Esophagus squamous epithelium (tissue), 5 donors: ENCODE data around the gene ZNF597. TPM values are rescaled to one million over a fixed set of nuclear protein-coding genes. Genes with fewer than 3 reads are reported as not detected.
A peak's percentile ranks its signal among the peaks of the same experiment; 100 is the strongest.

Experiments
- DNase-seq: peaks from one replicate; lab custom pipeline; 2025; lab: John Stamatoyannopoulos, UW
- H3K27ac ChIP-seq, 4 donors: fragments of 200-600 bp; sonication (generic); one replicate each; pipeline ENCODE4 v1.5.1; 2016 to 2019; ENCODE audit warnings: mild to moderate bottlenecking in 1 of 4
- H3K27me3 ChIP-seq, 4 donors: fragments of 200-600 bp; sonication (generic); 1 replicate in 3 of 4; 2 replicates in 1 of 4; pipeline versions ENCODE4 v1.5.1 to v1.6.0; 2017 to 2021; ENCODE audit warnings: antibody characterized with exemption in 1 of 4
- H3K36me3 ChIP-seq, 3 donors: fragments of 200-600 bp; sonication (generic); one replicate each; pipeline ENCODE4 v1.5.1; 2016 to 2019
- H3K4me1 ChIP-seq, 3 donors: fragments of 200-600 bp; sonication (generic); one replicate each; pipeline ENCODE4 v1.5.1; 2017 to 2019
- H3K4me3 ChIP-seq, 4 donors: fragments of 200-600 bp; sonication (generic); 1 replicate in 3 of 4; 2 replicates in 1 of 4; pipeline ENCODE4 v1.5.1; 2016 to 2019; ENCODE audit warnings: mild to moderate bottlenecking in 2 of 4, moderate library complexity in 1 of 4
- H3K9me3 ChIP-seq, 3 donors: fragments of 200-600 bp; sonication (generic); one replicate each; pipeline ENCODE4 v1.5.1; 2016 to 2019
- CTCF ChIP-seq, 6 experiments: fragments of 450-650 bp in 4 of 6; fragments of 200-600 bp in 2 of 6; sonication (generic) in 2 of 6; IDR thresholded peaks; one replicate each; pipeline ENCODE4 v1.5.1; 2016 to 2019; ENCODE audit warnings: antibody characterized with exemption in 6 of 6, mild to moderate bottlenecking in 4 of 6, moderate library complexity in 4 of 6
- POLR2A ChIP-seq, 4 donors: fragments of 450-650 bp; IDR thresholded peaks; one replicate each; pipeline ENCODE4 v1.6.1; 2017; ENCODE audit warnings: antibody characterized with exemption in 4 of 4, mild to moderate bottlenecking in 4 of 4, moderate library complexity in 3 of 4
- WGBS, 2 donors: methylation state at CpG; one replicate each; pipeline ENCODE4 v1.1.5; 2018; 5-methylcytosine and 5-hydroxymethylcytosine counted together
- intact Hi-C: fragments of 100-400 bp; cut with DNase I; formaldehyde crosslinking; loops from one replicate; pipeline ENCODE4 v1.15.0; 2022
- total RNA-seq, 4 donors: library from RNA; depleted of rRNA; stranded (reverse); fragments of >200 nt; gene quantifications; one replicate each; pipeline ENCODE4 v1.1.0, GENCODE V29; 2016
- donor health status: DM: yes; HTN: yes; CAD: no.

ZNF597 gene
- total RNA-seq, 4 donors from 2014 or later: 0.68 to 2.1 (median 1.0) TPM

DNA sequence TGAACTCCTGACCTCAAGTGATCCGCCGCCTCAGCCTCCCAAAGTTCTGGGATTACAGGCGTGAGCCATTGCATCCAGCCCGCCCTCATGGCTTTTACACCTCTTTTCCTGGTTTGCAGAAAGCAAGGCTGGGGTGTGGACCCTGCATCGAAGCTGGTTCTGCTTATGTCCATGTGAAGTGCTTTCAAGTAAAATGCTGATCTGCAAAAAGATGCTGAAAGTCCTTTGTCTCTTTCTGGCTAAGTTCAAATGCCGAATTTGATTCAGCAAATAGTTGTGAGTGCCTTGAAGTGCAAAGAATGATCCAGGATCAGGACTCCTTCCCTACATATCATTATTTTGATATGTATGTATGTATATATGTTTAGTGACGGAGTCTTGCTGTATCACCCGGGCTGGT, 17.3 kb upstream of the ZNF597 start:
- no peak for DNase-seq
- no peaks in the 10 kb centered on the region for H3K27me3 ChIP-seq
- H3K27ac ChIP-seq: peak overlapping the region in 1 of 4 donors; percentile 92
- H3K36me3 ChIP-seq: peaks cover 0 to 4% (median 0%) of the 10 kb centered on the region in 3 donors
- no peaks in the 10 kb centered on the region for H3K9me3 ChIP-seq
- WGBS, 2 donors: 80 to 82% methylated on average over 5 to 8 of the region's 8 CpGs
- no peak overlapping the region for H3K4me3 ChIP-seq
- peaks cover 36 to 72% (median 48%) of the 10 kb centered on the region in 3 donors for H3K4me1 ChIP-seq
- TF ChIP-seq POLR2A (IDR thresholded peaks at IDR 0.05): no peak
- no peak for TF ChIP-seq CTCF (IDR thresholded peaks at IDR 0.05)
- intact Hi-C loops: no loop called here

- no peak for DNase-seq
- Histone ChIP-seq H3K9me3 (no peaks in the 10 kb centered on the region), H3K27ac (peak overlapping the region in 1 of 4 donors; percentile 92), H3K27me3 (no peaks in the 10 kb centered on the region), H3K4me1 (peaks cover 36 to 74% (median 48%) of the 10 kb centered on the region in 3 donors), H3K4me3 (peak overlapping the region in 1 of 4 donors; percentile 59), H3K36me3 (no peaks in the 10 kb centered on the region)
- TF ChIP-seq CTCF (IDR thresholded peaks at IDR 0.05) (no peak), POLR2A (IDR thresholded peaks at IDR 0.05) (no peak)
- WGBS, 2 donors: 83 to 89% methylated on average over 7 of the region's 7 CpGs
- intact Hi-C loops: no loop called here
Measured at GRCh38 chr16:3460121-3460520, 16.8 kb upstream of the ZNF597 start.

GRCh38 chr16:3459401-3460090, 16.2 kb upstream of the ZNF597 start:
- intact Hi-C loops: no loop called here
- Histone ChIP-seq H3K27ac (peak overlapping the region in 3 of 4 donors; percentile 92 to 98 (median 97)), H3K9me3 (no peaks in the 10 kb centered on the region), H3K4me3 (peak overlapping the region in 3 of 4 donors; percentile 59 to 91 (median 78)), H3K36me3 (no peaks in the 10 kb centered on the region), H3K4me1 (peaks cover 36 to 72% (median 48%) of the 10 kb centered on the region in 3 donors), H3K27me3 (no peaks in the 10 kb centered on the region)
- WGBS, 2 donors: 37 to 52% methylated on average over 9 of the region's 9 CpGs
- TF ChIP-seq POLR2A (IDR thresholded peaks at IDR 0.05): no peak
- no peak for TF ChIP-seq CTCF (IDR thresholded peaks at IDR 0.05)
- DNase-seq: no peak

GRCh38 chr16:3458852-3459361, 15.6 kb upstream of the ZNF597 start:
- no peaks in the 10 kb centered on the region for H3K36me3 ChIP-seq
- 2 to 8% methylated on average over 8 of the region's 10 CpGs for WGBS, 2 donors
- TF ChIP-seq POLR2A (IDR thresholded peaks at IDR 0.05) (no peak), CTCF (IDR thresholded peaks at IDR 0.05) (no peak)
- no peaks in the 10 kb centered on the region for H3K27me3 ChIP-seq
- H3K4me1 ChIP-seq: peaks cover 36 to 66% (median 45%) of the 10 kb centered on the region in 3 donors
- intact Hi-C loops: no loop called here
- H3K9me3 ChIP-seq: no peaks in the 10 kb centered on the region
- peak overlapping the region; percentile 59 to 91 (median 72) for H3K4me3 ChIP-seq
- DNase-seq: no peak
- peak overlapping the region; percentile 92 to 98 (median 95) for H3K27ac ChIP-seq

DNA sequence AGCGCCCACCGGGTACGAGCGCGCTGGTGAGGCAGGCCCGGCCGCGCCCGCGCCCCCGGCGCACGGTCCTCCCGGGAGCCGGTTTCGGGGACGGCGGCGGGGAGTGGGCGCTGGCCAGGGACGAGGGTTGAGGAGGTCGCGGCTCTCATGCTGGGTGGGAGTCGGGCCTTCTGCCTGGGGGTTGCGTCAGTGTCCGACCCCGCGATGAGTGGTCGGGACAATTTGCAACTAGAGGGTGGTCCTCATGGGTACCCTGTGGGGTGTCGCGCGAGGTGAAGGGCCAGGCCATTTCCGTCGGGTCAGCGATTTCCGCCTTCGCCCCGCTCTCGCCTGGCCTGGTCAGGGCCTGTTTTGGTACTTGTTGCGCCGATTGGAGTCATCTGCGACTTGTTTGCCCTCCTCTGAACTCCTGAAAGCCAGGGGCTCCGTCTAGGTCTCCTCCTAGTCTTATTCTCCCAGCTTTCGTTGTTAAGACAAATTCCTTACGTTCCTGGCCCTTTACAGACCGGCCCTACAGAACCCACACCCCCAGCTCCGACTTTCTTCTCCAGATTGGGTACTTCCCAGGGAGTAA, 15.1 kb upstream of the ZNF597 start:
- WGBS, 2 donors: 0% methylated on average over 16 of the region's 47 CpGs; no CpG with 5 or more reads in 1 of the 2 donors
- no peak for DNase-seq
- TF ChIP-seq POLR2A (IDR thresholded peaks at IDR 0.05): no peak
- TF ChIP-seq CTCF (IDR thresholded peaks at IDR 0.05): no peak
- no peaks in the 10 kb centered on the region for H3K27me3 ChIP-seq
- H3K36me3 ChIP-seq: no peaks in the 10 kb centered on the region
- H3K9me3 ChIP-seq: no peaks in the 10 kb centered on the region
- H3K4me3 ChIP-seq: peak overlapping the region; percentile 59 to 91 (median 72)
- peaks cover 36 to 62% (median 45%) of the 10 kb centered on the region in 3 donors for H3K4me1 ChIP-seq
- intact Hi-C loops: no loop called here
- peak overlapping the region; percentile 92 to 98 (median 95) for H3K27ac ChIP-seq
